Measurements from ENCODE around the gene GALNT9.

DNA sequence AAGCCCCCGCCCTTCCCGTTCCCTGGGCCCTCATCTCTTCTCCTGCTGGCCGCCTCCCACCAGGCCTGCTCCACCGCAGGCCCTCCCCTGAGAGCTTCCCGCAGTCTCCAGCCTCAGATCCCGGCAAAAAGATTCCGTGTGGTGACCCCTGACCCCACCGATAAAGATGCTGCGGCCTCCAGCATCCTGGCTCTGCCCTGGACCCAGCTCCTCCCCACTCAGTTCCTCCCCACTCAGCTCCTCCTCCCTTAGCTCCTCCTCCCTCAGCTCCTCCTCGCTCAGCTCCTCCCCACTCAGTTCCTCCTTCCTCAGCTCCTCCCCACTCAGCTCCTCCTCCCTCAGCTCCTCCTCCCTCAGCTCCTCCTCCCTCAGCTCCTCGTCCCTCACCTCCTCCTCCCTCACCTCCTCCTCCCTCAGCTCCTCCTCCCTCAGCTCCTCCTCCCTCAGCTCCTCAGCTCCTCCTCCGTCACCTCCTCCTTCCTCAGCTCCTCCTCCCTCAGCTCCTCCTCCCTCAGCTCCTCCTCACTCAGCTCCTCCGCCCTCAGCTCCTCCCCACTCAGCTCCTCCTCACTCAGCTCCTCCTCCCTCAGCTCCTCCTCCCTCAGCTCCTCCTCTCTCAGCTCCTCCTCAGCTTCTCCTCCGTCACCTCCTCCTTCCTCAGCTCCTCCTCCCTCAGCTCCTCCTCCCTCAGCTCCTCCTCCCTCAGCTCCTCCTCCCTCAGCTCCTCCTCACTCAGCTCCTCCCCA lies 168.2 kb downstream of the GALNT9 start:
- no peak for TF ChIP-seq CTCF (IDR thresholded peaks at IDR 0.05; ENCODE audit: low read depth, low read length)
- no peak for TF ChIP-seq EZH2phosphoT487 (IDR thresholded peaks at IDR 0.05; ENCODE audit: low read depth)

Data from OCI-LY3 (cell line).